ENCODE measurements around the gene SLK. TPM values are rescaled to one million over a fixed set of nuclear protein-coding genes. Genes with fewer than 3 reads are reported as not detected.

The SLK gene
- total RNA-seq, 1 experiment from 2014 or later, result 71.9 TPM

DNA sequence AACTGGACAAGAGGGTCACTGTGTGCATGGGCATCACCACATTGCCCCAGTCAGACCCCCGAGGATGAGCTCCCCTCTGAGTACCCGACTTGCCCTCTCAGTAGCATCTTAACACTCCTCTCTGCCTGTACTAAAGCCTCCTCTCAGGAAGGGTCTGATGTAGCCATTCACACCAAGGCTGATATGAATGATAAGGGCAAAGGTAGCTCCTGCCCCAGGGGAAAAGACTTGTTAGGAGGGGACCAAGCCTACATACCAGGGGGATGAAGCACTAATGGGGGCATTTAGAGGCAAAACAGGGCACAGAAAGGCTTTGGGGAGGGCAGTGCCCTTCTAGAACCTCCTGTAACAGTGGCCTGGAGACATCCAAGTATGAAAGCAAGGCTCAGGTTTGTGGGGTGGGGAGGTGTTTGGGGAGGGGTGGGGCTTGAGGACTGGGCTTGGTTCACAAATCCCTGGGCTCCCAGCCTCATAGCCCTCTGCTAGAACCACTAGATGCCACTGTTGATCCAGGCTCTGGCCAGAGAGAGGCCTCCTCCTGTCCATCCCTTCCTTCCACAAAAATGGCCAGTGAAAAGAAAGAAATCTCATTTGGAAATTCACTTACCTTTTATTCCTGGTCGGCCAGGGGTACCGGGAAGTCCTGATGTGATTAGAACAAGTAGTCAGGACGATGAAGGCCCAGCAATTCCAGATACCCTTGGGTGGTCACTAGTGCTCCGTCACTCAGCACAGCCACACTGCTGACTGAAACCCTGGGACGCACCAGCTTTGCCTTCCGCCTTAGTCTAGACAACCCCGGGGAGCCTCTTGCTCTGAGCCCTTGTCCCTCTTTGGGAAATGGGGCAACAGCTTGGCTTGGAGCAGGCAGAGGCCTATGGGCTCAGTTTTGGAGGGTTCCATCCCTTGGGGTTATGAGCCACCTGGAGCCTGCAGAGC is 78.5 kb downstream of the SLK start:
- POLR2A ChIA-PET, result interaction anchor here (0.7 to 1.2 kb wide), 3 partner anchors 11 to 78 kb away, joined by 3 to 6 read pairs (median 5); partner anchors contain the start of gene SFR1

DNA sequence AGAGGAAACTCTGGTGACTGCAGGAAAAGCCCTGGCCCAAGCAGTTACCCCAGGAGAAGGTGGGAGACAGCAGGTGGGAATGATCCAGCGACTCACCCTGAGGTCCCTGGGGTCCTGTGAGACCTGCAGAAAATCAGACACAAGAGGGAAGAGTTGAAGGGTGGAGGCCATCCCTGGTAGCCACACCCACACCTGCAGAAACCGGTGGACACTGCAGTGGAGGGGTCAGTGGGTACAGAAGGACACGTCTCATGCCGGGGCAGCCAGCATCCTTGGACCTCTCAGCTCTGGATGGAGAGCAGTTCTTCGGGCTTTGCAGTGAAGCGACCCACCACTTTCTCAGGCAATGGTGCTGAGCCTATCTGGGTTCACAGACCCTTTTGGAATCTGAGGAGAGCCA is 79.7 kb downstream of the SLK start:
- peaks cover 4% of the 10 kb centered on the region for H3K4me1 Mint-ChIP-seq (ENCODE audit: insufficient read depth, unreplicated experiment)
- H3K27me3 Mint-ChIP-seq (ENCODE audit: insufficient read depth, unreplicated experiment), result no peaks in the 10 kb centered on the region
- intact Hi-C loops (cut with micrococcal nuclease), result loop anchor here (5.0 kb wide), 2 partner anchors 36 to 306 kb away; partner anchors contain the start of gene CFAP58
- BruUV-seq (replicated peaks), result no TSS peak
- no peak overlapping the region for H3K4me3 Mint-ChIP-seq (ENCODE audit: unreplicated experiment)
- DNase-seq (ENCODE audit: unreplicated experiment), result no peak
- TF ChIP-seq, protein P1, sequence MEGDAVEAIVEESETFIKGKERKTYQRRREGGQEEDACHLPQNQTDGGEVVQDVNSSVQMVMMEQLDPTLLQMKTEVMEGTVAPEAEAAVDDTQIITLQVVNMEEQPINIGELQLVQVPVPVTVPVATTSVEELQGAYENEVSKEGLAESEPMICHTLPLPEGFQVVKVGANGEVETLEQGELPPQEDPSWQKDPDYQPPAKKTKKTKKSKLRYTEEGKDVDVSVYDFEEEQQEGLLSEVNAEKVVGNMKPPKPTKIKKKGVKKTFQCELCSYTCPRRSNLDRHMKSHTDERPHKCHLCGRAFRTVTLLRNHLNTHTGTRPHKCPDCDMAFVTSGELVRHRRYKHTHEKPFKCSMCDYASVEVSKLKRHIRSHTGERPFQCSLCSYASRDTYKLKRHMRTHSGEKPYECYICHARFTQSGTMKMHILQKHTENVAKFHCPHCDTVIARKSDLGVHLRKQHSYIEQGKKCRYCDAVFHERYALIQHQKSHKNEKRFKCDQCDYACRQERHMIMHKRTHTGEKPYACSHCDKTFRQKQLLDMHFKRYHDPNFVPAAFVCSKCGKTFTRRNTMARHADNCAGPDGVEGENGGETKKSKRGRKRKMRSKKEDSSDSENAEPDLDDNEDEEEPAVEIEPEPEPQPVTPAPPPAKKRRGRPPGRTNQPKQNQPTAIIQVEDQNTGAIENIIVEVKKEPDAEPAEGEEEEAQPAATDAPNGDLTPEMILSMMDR (IDR thresholded peaks at IDR 0.05; ENCODE audit: unreplicated experiment), result no peak
- CTCF ChIA-PET, result interaction anchor here (1.0 kb wide), 1 partner anchor 23 kb away, joined by 5 read pairs; no protein-coding TSS in a partner anchor
- no peak overlapping the region for H3K27ac Mint-ChIP-seq (ENCODE audit: low read depth, unreplicated experiment)
- peaks cover 97% of the 10 kb centered on the region for H3K36me3 Mint-ChIP-seq (ENCODE audit: insufficient read depth, unreplicated experiment)
- POLR2A ChIA-PET, result no interaction called here
- no peaks in the 10 kb centered on the region for H3K9me3 Mint-ChIP-seq (ENCODE audit: unreplicated experiment)

More for the DNA sequence above, 78.5 kb downstream of the SLK start:
- Mint-ChIP-seq H3K27me3 (ENCODE audit: insufficient read depth, unreplicated experiment) (no peaks in the 10 kb centered on the region), H3K4me3 (ENCODE audit: unreplicated experiment) (no peak overlapping the region), H3K4me1 (ENCODE audit: insufficient read depth, unreplicated experiment) (peaks cover 4% of the 10 kb centered on the region), H3K36me3 (ENCODE audit: insufficient read depth, unreplicated experiment) (peaks cover 96% of the 10 kb centered on the region), H3K27ac (ENCODE audit: low read depth, unreplicated experiment) (no peak overlapping the region), H3K9me3 (ENCODE audit: unreplicated experiment) (no peaks in the 10 kb centered on the region)
- no TSS peak for BruUV-seq (replicated peaks)
- CTCF ChIA-PET, result interaction anchor here (0.6 to 1.0 kb wide), 4 partner anchors 12 to 577 kb away, joined by 3 to 5 read pairs (median 4); no protein-coding TSS in a partner anchor
- intact Hi-C loops (cut with micrococcal nuclease), result loop anchor here (1.0 to 5.0 kb wide), 4 partner anchors 37 to 307 kb away; partner anchors contain the start of gene CFAP58
- peak; percentile 64 for DNase-seq (ENCODE audit: unreplicated experiment)
- TF ChIP-seq, protein P1 (IDR thresholded peaks at IDR 0.05; ENCODE audit: unreplicated experiment), result peak; percentile 47

- CTCF ChIA-PET, result interaction anchor here (1.2 kb wide), 1 partner anchor 74 kb away, joined by 4 read pairs; no protein-coding TSS in a partner anchor
- intact Hi-C loops (cut with micrococcal nuclease), result loop anchor here (1.0 to 5.0 kb wide), 3 partner anchors 33 to 303 kb away; partner anchors contain the start of gene CFAP58
- Mint-ChIP-seq H3K9me3 (ENCODE audit: unreplicated experiment) (no peaks in the 10 kb centered on the region), H3K4me1 (ENCODE audit: insufficient read depth, unreplicated experiment) (peaks cover 27% of the 10 kb centered on the region), H3K27me3 (ENCODE audit: insufficient read depth, unreplicated experiment) (no peaks in the 10 kb centered on the region), H3K4me3 (ENCODE audit: unreplicated experiment) (no peak overlapping the region), H3K27ac (ENCODE audit: low read depth, unreplicated experiment) (no peak overlapping the region), H3K36me3 (ENCODE audit: insufficient read depth, unreplicated experiment) (peaks cover 95% of the 10 kb centered on the region)
- BruUV-seq (replicated peaks), result no TSS peak
- POLR2A ChIA-PET, result interaction anchor here (0.9 to 1.7 kb wide), 8 partner anchors 8 to 160 kb away, joined by 3 to 9 read pairs (median 5); partner anchors contain the start of genes COL17A1 and SFR1
- TF ChIP-seq, protein P1 (IDR thresholded peaks at IDR 0.05; ENCODE audit: unreplicated experiment), result no peak
- DNase-seq (ENCODE audit: unreplicated experiment), result peak; percentile 79
Observed at GRCh38 chr10:104049504-104050250, 82.7 kb downstream of the SLK start.

Data from MCF 10A (cell line).